VCaP (cell line): Measurements from ENCODE around the gene EIF3A.
A peak's percentile ranks its signal among the peaks of the same experiment; 100 is the strongest.

Experiments used
- H3K27ac ChIP-seq: fragments of 450-650 bp; 2 replicates; pipeline ENCODE4 v1.5.1; 2017
- TF ChIP-seq, protein P1 (sequence below): fragments of 450-650 bp; conservative IDR thresholded peaks from 2 replicates; pipeline ENCODE4 v1.5.1; 2017; ENCODE audit warnings: mild to moderate bottlenecking, moderate library complexity

EIF3A gene, protein sequence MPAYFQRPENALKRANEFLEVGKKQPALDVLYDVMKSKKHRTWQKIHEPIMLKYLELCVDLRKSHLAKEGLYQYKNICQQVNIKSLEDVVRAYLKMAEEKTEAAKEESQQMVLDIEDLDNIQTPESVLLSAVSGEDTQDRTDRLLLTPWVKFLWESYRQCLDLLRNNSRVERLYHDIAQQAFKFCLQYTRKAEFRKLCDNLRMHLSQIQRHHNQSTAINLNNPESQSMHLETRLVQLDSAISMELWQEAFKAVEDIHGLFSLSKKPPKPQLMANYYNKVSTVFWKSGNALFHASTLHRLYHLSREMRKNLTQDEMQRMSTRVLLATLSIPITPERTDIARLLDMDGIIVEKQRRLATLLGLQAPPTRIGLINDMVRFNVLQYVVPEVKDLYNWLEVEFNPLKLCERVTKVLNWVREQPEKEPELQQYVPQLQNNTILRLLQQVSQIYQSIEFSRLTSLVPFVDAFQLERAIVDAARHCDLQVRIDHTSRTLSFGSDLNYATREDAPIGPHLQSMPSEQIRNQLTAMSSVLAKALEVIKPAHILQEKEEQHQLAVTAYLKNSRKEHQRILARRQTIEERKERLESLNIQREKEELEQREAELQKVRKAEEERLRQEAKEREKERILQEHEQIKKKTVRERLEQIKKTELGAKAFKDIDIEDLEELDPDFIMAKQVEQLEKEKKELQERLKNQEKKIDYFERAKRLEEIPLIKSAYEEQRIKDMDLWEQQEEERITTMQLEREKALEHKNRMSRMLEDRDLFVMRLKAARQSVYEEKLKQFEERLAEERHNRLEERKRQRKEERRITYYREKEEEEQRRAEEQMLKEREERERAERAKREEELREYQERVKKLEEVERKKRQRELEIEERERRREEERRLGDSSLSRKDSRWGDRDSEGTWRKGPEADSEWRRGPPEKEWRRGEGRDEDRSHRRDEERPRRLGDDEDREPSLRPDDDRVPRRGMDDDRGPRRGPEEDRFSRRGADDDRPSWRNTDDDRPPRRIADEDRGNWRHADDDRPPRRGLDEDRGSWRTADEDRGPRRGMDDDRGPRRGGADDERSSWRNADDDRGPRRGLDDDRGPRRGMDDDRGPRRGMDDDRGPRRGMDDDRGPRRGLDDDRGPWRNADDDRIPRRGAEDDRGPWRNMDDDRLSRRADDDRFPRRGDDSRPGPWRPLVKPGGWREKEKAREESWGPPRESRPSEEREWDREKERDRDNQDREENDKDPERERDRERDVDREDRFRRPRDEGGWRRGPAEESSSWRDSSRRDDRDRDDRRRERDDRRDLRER (N-terminal part only)

DNA sequence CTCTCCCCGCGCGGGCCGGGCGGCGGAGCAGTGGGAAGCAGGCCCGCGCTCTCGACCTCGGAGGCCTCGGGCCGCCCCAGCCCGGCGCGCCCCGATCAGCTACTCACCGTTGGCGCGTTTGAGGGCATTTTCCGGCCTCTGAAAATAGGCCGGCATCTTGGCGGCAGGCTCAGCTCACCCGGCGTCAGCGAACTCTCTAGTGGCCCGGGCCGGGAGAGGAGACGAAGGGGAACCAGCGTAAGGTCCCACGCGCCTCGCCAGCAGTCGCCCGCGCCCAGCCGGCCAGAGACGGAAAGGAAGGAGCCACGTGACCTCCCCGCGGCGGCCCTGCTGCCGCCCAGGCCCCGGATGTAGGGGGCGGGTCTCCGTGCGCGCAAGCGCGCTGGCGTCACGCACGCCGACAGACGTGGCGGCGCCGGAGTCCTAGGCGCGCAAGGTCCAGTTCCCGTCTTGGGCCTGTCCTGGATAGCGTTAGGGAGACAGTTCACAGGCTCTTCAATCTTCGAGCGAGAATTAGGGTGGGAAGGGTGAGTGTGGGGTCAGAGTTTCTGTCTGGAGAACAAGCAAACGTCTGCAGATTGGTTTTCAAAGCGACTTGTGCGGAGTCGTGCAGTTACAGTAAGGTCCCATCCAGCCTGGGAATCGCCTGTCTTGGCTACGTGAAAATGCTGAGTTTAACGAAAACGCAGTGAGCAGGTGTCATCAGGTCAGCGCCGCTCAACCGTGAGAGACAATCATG is at the start of gene EIF3A:
EIF3A (minus strand) TSS at position 297 of the 739 bp plus-strand sequence; CDS start at position 156, 141 bp downstream.
- TF ChIP-seq, protein P1, sequence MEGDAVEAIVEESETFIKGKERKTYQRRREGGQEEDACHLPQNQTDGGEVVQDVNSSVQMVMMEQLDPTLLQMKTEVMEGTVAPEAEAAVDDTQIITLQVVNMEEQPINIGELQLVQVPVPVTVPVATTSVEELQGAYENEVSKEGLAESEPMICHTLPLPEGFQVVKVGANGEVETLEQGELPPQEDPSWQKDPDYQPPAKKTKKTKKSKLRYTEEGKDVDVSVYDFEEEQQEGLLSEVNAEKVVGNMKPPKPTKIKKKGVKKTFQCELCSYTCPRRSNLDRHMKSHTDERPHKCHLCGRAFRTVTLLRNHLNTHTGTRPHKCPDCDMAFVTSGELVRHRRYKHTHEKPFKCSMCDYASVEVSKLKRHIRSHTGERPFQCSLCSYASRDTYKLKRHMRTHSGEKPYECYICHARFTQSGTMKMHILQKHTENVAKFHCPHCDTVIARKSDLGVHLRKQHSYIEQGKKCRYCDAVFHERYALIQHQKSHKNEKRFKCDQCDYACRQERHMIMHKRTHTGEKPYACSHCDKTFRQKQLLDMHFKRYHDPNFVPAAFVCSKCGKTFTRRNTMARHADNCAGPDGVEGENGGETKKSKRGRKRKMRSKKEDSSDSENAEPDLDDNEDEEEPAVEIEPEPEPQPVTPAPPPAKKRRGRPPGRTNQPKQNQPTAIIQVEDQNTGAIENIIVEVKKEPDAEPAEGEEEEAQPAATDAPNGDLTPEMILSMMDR = no peak
- H3K27ac ChIP-seq = peak within 1 kb of the TSS; percentile 92

DNA sequence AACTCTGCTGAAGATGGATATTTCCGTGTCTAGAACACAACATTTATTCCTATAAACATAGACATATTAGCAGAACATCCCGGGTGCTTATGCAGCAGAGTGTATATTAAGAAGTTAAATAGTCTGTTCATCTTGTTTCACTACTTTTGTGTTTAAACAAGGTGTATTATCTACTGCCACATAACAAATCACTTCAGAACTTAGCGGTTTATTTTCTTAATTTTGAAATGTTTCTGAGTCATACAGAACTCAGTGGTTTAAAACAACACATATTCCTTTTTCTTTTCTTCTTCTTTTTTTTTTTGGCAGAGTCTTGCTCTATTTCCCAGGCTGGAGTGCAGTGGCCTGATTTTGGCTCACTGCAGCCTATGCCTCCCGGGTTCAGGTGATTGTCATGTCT is 49.1 kb upstream of the EIF3A start:
- TF ChIP-seq, protein P1 = no peak

DNA sequence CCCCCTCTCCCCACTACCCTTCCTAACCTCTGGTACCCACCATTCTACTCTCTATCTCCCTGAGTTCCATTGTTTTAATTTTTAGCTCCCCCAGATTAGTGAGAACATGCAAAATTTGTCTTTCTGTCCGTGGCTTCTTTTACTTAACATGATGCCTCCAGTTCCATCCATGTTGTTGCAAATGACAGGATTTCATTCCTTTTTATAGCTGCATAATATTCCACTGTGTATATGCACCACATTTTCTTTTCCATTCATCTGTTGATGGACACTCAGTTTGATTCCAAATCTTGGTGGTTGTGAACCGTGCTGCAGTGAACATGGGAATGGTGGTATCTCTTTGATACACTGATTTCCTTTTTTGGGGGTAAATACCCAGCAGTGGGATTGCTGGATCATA is 45.3 kb upstream of the EIF3A start:
- TF ChIP-seq, protein P1 = no peak
- no peak overlapping the region for H3K27ac ChIP-seq

More for the DNA sequence above, 49.1 kb upstream of the EIF3A start:
- H3K27ac ChIP-seq = no peak overlapping the region

DNA sequence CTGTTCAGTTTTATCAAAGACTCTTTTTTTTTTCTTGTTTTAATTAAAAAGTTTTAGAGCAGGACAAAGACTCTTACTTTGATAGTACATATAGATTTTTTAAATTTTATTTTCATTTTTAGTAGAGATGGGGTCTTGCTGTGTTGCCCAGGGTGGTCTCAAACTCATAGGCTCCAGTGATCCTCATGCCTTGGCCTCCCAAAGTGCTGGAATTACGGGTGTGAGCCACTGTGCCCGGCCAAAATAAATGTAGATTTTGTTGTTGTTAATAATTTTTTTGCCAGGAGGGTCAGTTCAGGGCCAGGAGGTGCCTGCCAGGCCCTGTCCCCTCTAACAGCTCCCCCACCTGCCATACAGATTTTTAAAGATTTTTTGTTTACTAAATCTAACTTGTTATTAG is 40.3 kb upstream of the EIF3A start:
- TF ChIP-seq, protein P1 = no peak
- H3K27ac ChIP-seq = no peak overlapping the region

DNA sequence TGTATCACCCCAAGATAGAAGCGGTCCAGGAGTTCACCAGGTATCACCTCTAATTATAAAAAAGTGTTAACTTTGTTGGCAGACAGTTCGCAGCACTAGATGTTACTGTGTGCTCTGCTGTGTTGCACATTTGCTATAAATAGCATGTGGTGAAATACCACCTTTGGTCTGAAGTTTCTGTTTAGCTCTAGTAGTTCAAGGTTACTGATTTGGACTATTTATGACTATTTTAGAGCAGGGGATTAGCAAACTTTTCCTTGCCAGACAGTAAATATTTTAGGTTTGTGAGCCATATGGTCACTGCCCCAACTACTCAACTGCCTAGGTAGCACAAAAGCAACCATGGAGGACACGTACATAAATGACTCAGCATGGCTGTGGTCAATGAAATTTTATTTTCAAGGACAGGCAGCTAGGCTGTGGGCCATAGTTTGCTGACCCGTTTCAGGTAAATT is 39.8 kb upstream of the EIF3A start:
- TF ChIP-seq, protein P1 = no peak
- H3K27ac ChIP-seq = no peak overlapping the region

DNA sequence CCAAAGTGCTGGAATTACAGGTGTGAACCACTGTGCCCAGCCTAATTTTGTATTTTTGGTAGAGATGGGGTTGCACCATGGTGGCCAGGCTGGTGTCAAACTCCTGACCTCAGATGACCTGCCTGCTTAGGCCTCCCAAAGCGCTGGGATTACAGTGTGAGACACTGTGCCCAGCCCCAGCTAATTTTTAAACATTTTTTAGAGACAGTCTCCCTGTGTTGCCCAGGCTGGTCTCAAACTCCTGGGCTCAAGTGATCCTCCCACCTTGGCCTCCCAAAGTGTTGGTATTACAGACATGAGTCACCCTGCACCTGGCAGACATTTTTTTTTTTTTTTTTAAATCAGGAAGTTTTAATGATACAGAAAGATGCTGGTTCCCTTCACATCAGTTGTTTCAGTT is 38.8 kb upstream of the EIF3A start:
- H3K27ac ChIP-seq = no peak overlapping the region
- TF ChIP-seq, protein P1 = no peak
